ENCODE measurements around the gene ADGRA1.
A peak's percentile ranks its signal among the peaks of the same experiment; 100 is the strongest.
"Not testable (repeated sequence)": the region's sequence is repeated elsewhere in the genome, so short reads cannot be mapped to it uniquely, and the experiment has no call there.

The ADGRA1 gene

DNA sequence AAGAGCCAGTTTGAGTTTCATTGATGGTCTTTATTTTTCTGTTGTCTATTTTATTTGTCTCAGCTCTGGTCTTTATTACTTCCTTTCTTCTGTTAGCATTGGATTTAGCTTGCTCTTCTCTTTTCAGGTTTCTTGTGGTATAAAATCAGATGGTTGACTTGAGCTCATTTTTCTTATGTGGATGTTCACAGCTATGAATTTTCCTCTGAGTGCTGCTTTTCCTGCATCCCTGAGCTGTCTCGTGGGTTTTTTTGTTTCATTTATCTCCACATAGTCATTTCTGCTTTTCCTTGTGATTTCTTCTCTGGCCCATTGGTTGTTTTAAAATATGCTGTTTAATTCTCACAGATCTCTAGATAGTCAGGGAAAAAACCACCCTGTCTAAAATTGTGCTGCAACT is 19.7 kb downstream of the ADGRA1 start:
- Histone ChIP-seq H3K4me3 (ENCODE audit: low read length) (peak overlapping the region; percentile 11), H3K27me3 (replicated peaks; ENCODE audit: control insufficient read depth, insufficient read depth, low read length) (peaks cover 20% of the 10 kb centered on the region), H3K9me3 (ENCODE audit: control insufficient read depth, low read length) (peaks cover 28% of the 10 kb centered on the region), H3K4me1 (ENCODE audit: control insufficient read depth, insufficient read depth, low read length) (no peaks in the 10 kb centered on the region), H3K9ac (ENCODE audit: low read length) (no peak overlapping the region), H3K36me3 (ENCODE audit: control insufficient read depth, insufficient read depth, low read length, severe bottlenecking) (no peaks in the 10 kb centered on the region)
- no peak for DNase-seq (ENCODE audit: low read depth)

DNA sequence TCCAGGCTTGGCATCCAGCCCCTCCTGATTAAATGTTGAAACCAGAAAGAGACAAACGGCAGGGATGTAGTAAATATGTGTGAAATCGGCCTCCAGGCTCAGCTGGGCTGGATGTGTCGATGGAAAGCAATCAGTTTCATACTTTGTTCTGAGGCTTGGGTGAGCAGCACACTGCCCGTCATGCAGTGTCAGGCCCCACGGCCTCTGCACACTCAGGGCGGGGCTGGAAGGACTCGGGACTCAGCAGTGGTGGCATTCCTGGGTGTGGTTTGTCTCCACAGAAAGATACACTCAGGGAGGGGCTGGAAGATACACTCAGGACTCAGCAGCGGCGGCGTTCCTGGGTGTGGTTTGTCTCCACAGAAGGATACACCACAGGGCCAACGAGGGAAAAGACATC is 22.0 kb downstream of the ADGRA1 start:
- no peaks in the 10 kb centered on the region for H3K4me1 ChIP-seq (ENCODE audit: control insufficient read depth, insufficient read depth, low read length)
- no peak overlapping the region for H3K4me3 ChIP-seq (ENCODE audit: low read length)
- no peak overlapping the region for H3K9ac ChIP-seq (ENCODE audit: low read length)
- peaks cover 28% of the 10 kb centered on the region for H3K9me3 ChIP-seq (ENCODE audit: control insufficient read depth, low read length)
- no peaks in the 10 kb centered on the region for H3K36me3 ChIP-seq (ENCODE audit: control insufficient read depth, insufficient read depth, low read length, severe bottlenecking)
- DNase-seq (ENCODE audit: low read depth): no peak
- H3K27me3 ChIP-seq (replicated peaks; ENCODE audit: control insufficient read depth, insufficient read depth, low read length): peaks cover 4% of the 10 kb centered on the region

DNA sequence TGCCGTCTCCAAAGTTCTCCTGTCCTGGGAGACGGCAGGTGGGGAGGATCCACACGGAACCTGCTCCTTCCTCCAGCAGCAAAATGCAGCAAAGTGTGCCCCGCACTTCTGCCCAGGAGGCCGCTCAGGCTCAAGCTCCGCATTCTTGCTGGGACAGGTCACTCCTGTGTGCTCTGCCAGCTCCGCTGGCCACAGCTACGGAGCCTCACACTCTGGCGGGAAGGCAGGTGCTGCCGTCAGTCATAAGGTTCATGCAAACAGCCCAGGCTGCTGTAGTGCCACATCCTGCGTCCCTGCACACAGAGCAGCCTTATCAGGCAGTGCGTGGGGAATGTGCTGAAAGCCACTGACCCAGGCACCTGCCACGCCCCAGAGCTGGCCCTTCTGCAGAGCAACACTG is 22.4 kb downstream of the ADGRA1 start:
- no peaks in the 10 kb centered on the region for H3K27me3 ChIP-seq (replicated peaks; ENCODE audit: control insufficient read depth, insufficient read depth, low read length)
- H3K36me3 ChIP-seq (ENCODE audit: control insufficient read depth, insufficient read depth, low read length, severe bottlenecking): no peaks in the 10 kb centered on the region
- no peak overlapping the region for H3K9ac ChIP-seq (ENCODE audit: low read length)
- peaks cover 28% of the 10 kb centered on the region for H3K9me3 ChIP-seq (ENCODE audit: control insufficient read depth, low read length)
- DNase-seq (ENCODE audit: low read depth): no peak
- H3K4me3 ChIP-seq (ENCODE audit: low read length): no peak overlapping the region
- no peaks in the 10 kb centered on the region for H3K4me1 ChIP-seq (ENCODE audit: control insufficient read depth, insufficient read depth, low read length)

DNA sequence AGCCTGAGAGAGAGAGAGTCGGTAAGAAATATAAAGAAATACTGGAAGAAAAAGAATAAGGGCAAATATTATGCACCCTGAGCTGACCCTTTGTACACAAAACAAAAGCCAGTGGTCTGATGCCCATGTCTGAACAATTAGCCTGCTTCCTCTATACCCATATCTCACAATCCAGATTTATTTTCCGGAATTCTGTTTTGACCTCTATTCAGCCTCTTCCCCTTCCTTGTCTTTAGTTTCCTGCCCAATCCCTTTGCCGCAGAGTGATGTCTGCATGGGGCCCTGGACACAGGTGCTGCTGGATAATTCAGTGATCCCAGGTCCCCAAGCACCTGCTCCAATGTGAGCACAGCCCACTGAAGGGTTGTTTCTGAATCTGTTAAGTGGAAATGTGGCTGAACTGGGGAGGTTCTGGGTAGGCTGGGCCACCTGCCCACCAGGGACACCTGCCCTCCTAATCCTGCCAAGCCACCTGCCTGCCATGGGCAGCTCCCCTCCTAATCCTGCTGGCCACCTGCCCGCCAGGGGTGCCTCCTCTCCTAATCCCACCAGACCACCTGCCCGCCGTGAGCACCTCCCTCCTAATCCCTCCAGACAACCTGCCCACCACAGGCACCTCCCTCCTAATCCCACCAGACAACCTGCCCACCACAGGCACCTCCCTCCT is 23.0 kb downstream of the ADGRA1 start:
- DNase-seq (ENCODE audit: low read depth): no peak
- Histone ChIP-seq H3K9ac (ENCODE audit: low read length) (no peak overlapping the region), H3K27me3 (replicated peaks; ENCODE audit: control insufficient read depth, insufficient read depth, low read length) (no peaks in the 10 kb centered on the region), H3K4me3 (ENCODE audit: low read length) (no peak overlapping the region), H3K36me3 (ENCODE audit: control insufficient read depth, insufficient read depth, low read length, severe bottlenecking) (no peaks in the 10 kb centered on the region), H3K9me3 (ENCODE audit: control insufficient read depth, low read length) (peaks cover 28% of the 10 kb centered on the region), H3K4me1 (ENCODE audit: control insufficient read depth, insufficient read depth, low read length) (no peaks in the 10 kb centered on the region)

DNA sequence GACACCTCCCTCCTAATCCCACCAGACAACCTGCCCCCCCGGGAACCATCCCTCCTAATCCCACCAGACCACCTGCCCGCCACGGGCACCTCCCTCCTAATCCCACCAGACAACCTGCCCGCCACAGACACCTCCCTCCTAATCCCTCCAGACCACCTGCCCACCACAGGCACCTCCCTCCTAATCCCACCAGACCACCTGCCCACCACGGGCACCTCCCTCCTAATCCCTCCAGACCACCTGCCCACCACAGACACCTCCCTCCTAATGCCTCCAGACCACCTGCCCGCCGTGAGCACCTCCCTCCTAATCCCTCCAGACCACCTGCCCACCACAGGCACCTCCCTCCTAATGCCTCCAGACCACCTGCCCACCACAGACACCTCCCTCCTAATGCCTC is 23.9 kb downstream of the ADGRA1 start:
- H3K9ac ChIP-seq (ENCODE audit: low read length); DNase-seq (ENCODE audit: low read depth); H3K4me1 ChIP-seq (ENCODE audit: control insufficient read depth, insufficient read depth, low read length); H3K4me3 ChIP-seq (ENCODE audit: low read length); H3K27me3 ChIP-seq (replicated peaks; ENCODE audit: control insufficient read depth, insufficient read depth, low read length); H3K36me3 ChIP-seq (ENCODE audit: control insufficient read depth, insufficient read depth, low read length, severe bottlenecking): not testable (repeated sequence)
- H3K9me3 ChIP-seq (ENCODE audit: control insufficient read depth, low read length): peaks cover 21% of the 10 kb centered on the region

DNA sequence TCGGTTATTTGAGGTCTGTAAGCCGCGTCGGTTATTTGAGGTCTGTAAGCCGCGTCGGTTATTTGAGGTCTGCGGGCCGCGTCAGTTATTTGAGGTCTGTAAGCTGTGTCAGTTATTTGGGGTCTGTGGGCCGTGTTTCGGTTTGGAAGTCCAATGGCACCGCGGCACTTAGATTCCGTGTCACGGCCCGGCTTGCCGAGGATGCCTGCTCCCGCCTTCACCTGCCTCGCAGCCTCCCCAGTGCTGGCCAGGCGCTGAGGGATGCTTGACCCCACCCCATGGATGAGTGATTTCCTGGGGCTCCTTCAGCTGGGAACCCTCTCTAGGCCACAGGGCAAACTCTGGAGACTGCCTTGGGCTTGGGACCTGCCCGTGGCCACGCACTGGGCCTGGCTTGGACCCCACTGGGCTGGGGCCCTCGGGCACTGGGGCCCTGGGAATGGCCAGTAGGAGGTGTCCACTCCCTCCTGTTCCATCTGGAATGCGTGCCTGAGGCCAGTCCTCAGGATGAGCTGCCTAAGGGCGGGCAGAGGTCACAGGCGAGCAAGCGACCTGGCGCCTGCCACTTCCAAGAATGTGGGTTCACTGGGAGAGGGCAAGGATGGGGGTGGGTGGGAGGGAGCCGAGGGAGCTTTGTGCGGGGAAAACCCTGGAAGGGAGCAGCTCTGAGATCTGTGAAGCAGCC is 25.6 kb downstream of the ADGRA1 start:
- H3K36me3 ChIP-seq (ENCODE audit: control insufficient read depth, insufficient read depth, low read length, severe bottlenecking): no peaks in the 10 kb centered on the region
- H3K4me3 ChIP-seq (ENCODE audit: low read length): no peak overlapping the region
- H3K4me1 ChIP-seq (ENCODE audit: control insufficient read depth, insufficient read depth, low read length): no peaks in the 10 kb centered on the region
- H3K27me3 ChIP-seq (replicated peaks; ENCODE audit: control insufficient read depth, insufficient read depth, low read length): no peaks in the 10 kb centered on the region
- DNase-seq (ENCODE audit: low read depth): no peak
- peaks cover 6% of the 10 kb centered on the region for H3K9me3 ChIP-seq (ENCODE audit: control insufficient read depth, low read length)
- H3K9ac ChIP-seq (ENCODE audit: low read length): no peak overlapping the region

DNA sequence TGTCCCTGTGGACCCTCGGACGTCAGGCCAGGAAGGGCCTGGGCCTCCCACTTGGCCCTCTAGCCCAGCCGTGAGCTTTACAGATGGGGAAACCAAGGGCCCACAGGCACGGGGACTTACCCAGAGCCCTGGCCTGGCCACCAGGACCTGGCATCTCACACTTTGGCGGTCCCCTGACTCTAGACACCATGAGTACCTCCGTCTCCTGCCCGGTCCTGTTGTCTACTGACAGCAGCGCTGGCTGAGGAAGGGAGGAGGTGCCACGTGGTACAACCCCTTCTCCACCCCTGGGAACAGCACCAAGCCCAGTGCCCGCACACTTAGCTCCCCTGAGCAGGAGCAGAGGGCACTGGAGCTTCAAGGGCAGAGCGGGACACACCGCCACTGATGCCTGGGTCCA is 26.1 kb downstream of the ADGRA1 start:
- peaks cover 7% of the 10 kb centered on the region for H3K9me3 ChIP-seq (ENCODE audit: control insufficient read depth, low read length)
- no peak overlapping the region for H3K9ac ChIP-seq (ENCODE audit: low read length)
- H3K4me3 ChIP-seq (ENCODE audit: low read length): no peak overlapping the region
- H3K4me1 ChIP-seq (ENCODE audit: control insufficient read depth, insufficient read depth, low read length): no peaks in the 10 kb centered on the region
- H3K36me3 ChIP-seq (ENCODE audit: control insufficient read depth, insufficient read depth, low read length, severe bottlenecking): no peaks in the 10 kb centered on the region
- DNase-seq (ENCODE audit: low read depth): no peak
- H3K27me3 ChIP-seq (replicated peaks; ENCODE audit: control insufficient read depth, insufficient read depth, low read length): no peaks in the 10 kb centered on the region

DNA sequence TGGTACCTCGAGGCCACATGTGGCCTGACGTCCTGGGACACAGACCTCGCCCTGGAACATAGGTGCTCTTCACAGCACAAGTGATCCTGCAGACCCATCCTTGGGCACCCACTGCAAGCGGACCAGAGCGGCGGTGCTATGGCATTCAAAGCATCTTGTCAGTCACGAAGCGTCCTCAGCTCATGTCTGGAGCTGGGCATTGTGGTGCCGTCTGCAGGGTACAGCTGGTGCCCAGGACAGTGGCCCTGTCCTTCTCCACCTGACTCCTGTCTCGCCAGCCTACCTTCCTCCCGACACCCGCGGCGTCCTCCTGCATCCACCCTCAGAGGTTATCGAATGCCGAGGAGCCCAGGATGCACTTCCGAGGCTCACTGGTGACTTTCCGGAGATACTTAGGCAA is 26.5 kb downstream of the ADGRA1 start:
- DNase-seq (ENCODE audit: low read depth): no peak
- no peak overlapping the region for H3K9ac ChIP-seq (ENCODE audit: low read length)

DNA sequence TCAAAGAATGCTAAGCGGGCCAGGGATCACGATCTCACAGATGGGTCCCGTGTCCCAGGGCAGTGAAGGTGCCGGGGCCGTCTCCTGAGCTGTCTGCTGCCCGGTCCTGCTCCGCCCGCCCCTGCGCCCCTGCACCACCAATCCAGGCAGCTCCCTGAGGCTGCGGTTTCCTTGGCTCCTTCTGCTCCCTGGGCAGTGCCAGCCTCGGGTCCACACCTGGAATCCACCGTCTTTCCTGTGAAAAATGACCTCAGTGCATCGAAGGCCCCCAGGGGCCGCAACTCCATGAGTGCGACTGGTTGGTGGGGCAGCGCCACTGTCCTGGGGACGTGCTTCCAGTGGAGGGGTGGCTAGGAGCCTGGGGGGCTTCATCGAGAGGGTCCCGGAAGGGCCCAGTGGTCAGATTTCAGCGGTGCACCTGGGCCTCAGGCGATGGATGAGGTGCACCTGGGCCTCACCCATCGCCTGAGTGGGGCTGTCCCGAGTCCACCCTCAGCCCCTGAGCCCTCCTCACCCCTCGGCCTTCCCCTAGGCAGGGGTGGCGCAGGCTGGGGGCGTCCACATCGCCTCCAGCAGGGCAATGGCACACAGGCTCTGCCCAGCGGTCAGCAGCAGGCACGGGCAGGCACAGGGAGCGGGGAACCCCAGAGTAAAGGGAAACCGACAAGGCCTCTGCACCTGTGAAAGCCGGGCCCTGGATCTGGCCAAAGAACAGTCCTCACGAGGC is 27.2 kb downstream of the ADGRA1 start:
- Histone ChIP-seq H3K9me3 (ENCODE audit: control insufficient read depth, low read length) (peaks cover 17% of the 10 kb centered on the region), H3K9ac (ENCODE audit: low read length) (no peak overlapping the region), H3K4me3 (ENCODE audit: low read length) (no peak overlapping the region), H3K4me1 (ENCODE audit: control insufficient read depth, insufficient read depth, low read length) (no peaks in the 10 kb centered on the region), H3K27me3 (replicated peaks; ENCODE audit: control insufficient read depth, insufficient read depth, low read length) (no peaks in the 10 kb centered on the region), H3K36me3 (ENCODE audit: control insufficient read depth, insufficient read depth, low read length, severe bottlenecking) (no peaks in the 10 kb centered on the region)
- no peak for DNase-seq (ENCODE audit: low read depth)

More for the DNA sequence above, 26.5 kb downstream of the ADGRA1 start:
- H3K36me3 ChIP-seq (ENCODE audit: control insufficient read depth, insufficient read depth, low read length, severe bottlenecking): no peaks in the 10 kb centered on the region
- H3K4me3 ChIP-seq (ENCODE audit: low read length): no peak overlapping the region
- no peaks in the 10 kb centered on the region for H3K27me3 ChIP-seq (replicated peaks; ENCODE audit: control insufficient read depth, insufficient read depth, low read length)
- no peaks in the 10 kb centered on the region for H3K4me1 ChIP-seq (ENCODE audit: control insufficient read depth, insufficient read depth, low read length)
- peaks cover 11% of the 10 kb centered on the region for H3K9me3 ChIP-seq (ENCODE audit: control insufficient read depth, low read length)

DNA sequence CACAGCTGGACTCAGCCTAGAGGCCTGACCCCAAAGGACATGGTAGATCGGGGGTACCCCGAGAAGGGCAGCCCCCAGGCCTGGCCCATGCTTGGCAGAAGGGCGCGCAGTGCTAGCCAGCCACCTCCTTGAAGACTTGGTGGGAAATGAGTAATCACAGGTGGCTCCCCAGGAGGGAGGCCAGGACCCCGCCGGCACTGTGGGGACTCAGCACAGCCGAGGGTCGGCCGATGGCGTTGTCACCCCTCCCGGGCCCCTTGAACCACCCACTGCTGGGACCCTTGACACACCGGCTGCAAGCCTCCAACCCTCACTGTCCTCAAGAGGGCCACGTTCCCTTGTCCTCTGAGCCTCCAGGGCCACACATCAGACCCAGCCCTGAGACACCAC is 27.7 kb downstream of the ADGRA1 start:
- DNase-seq (ENCODE audit: low read depth): no peak
- H3K36me3 ChIP-seq (ENCODE audit: control insufficient read depth, insufficient read depth, low read length, severe bottlenecking): no peaks in the 10 kb centered on the region
- H3K9me3 ChIP-seq (ENCODE audit: control insufficient read depth, low read length): peaks cover 17% of the 10 kb centered on the region
- no peak overlapping the region for H3K9ac ChIP-seq (ENCODE audit: low read length)
- no peaks in the 10 kb centered on the region for H3K4me1 ChIP-seq (ENCODE audit: control insufficient read depth, insufficient read depth, low read length)
- H3K4me3 ChIP-seq (ENCODE audit: low read length): no peak overlapping the region
- H3K27me3 ChIP-seq (replicated peaks; ENCODE audit: control insufficient read depth, insufficient read depth, low read length): no peaks in the 10 kb centered on the region

DNA sequence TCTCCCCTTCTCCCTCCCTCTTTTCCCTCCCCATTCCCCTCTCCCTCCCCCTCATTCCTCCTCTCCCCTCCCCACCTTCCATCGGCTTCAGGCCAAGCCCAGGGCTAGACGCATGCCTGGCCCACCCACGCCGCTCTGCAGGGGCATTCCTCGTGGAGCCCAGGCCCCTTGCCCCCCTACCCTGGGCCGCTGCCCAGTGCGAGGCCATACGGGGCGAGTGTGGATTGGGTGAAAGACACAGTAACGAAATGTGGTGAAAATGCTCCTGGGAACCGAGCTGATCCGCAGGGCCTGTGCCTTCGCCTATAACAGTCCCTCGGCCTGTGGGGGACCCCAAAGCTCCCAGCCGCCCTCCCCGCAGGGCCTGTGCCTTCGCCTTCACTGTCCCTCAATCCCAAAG is 28.3 kb downstream of the ADGRA1 start:
- Histone ChIP-seq H3K9ac (ENCODE audit: low read length) (no peak overlapping the region), H3K27me3 (replicated peaks; ENCODE audit: control insufficient read depth, insufficient read depth, low read length) (no peaks in the 10 kb centered on the region), H3K4me1 (ENCODE audit: control insufficient read depth, insufficient read depth, low read length) (no peaks in the 10 kb centered on the region), H3K9me3 (ENCODE audit: control insufficient read depth, low read length) (peaks cover 17% of the 10 kb centered on the region), H3K4me3 (ENCODE audit: low read length) (no peak overlapping the region), H3K36me3 (ENCODE audit: control insufficient read depth, insufficient read depth, low read length, severe bottlenecking) (no peaks in the 10 kb centered on the region)
- DNase-seq (ENCODE audit: low read depth): no peak
